Sigmoid colon (tissue), 7 donors: ENCODE results near the gene ARMC12. TPM values are rescaled to one million over a fixed set of nuclear protein-coding genes. Genes with fewer than 3 reads are reported as not detected.

Experiments
- DNase-seq: peaks from one replicate; pipeline ENCODE4 v3.0.0-alpha.2; 2019
- H3K27ac ChIP-seq, 4 donors: fragments of 200-600 bp; sonication (generic); one replicate each; pipeline ENCODE4 v1.5.1; 2016 to 2019; ENCODE audit warnings: mild to moderate bottlenecking in 1 of 4
- H3K27me3 ChIP-seq, 3 donors: fragments of 200-600 bp; sonication (generic); one replicate each; pipeline ENCODE4 v1.5.1; 2019; ENCODE audit warnings: mild to moderate bottlenecking in 1 of 3
- H3K36me3 ChIP-seq, 4 donors: fragments of 200-600 bp; sonication (generic); one replicate each; pipeline ENCODE4 v1.5.1; 2016 to 2019
- H3K4me1 ChIP-seq, 4 donors: fragments of 200-600 bp; sonication (generic); one replicate each; pipeline ENCODE4 v1.5.1; 2017 to 2019
- H3K4me3 ChIP-seq, 4 donors: fragments of 200-600 bp; sonication (generic); one replicate each; pipeline ENCODE4 v1.5.1; 2017 to 2019; ENCODE audit warnings: mild to moderate bottlenecking in 2 of 4, moderate library complexity in 1 of 4
- H3K9me3 ChIP-seq, 4 donors: fragments of 200-600 bp in 3 of 4; sonication (generic) in 3 of 4; one replicate each; pipeline versions ENCODE4 v1.5.1 to v1.6.1; 2013 to 2019
- EP300 ChIP-seq, 4 donors: sonication (generic); formaldehyde crosslinking; IDR thresholded peaks; one replicate each; pipeline ENCODE4 v1.6.1; 2017; ENCODE audit warnings: antibody characterized with exemption in 4 of 4
- POLR2A ChIP-seq, 2 donors: fragments of 450-650 bp; IDR thresholded peaks; one replicate each; pipeline ENCODE4 v1.6.1; 2016; ENCODE audit warnings: antibody characterized with exemption in 2 of 2, mild to moderate bottlenecking in 2 of 2, moderate library complexity in 2 of 2
- POLR2AphosphoS5 ChIP-seq, 4 donors: sonication (generic); formaldehyde crosslinking; IDR thresholded peaks; one replicate each; pipeline ENCODE4 v1.6.1; 2017; ENCODE audit warnings: antibody characterized with exemption in 4 of 4
- WGBS, 2 donors: extraction: QIAGEN DNeasy Blood & Tissue Kit; methylation state at CpG; one replicate each; pipeline ENCODE4 v1.1.7; 2013; 5-methylcytosine and 5-hydroxymethylcytosine counted together
- intact Hi-C: fragments of 100-400 bp; cut with DNase I; formaldehyde crosslinking; loops from one replicate; pipeline ENCODE4 v1.15.1; 2023
- polyA plus RNA-seq, 3 donors: library from polyadenylated mRNA; stranded (reverse); fragments of 200-250 nt; gene quantifications; one replicate each; pipeline ENCODE4 v1.2.3, GENCODE V29; 2013
- total RNA-seq, 4 donors: library from RNA; depleted of rRNA; stranded (reverse); fragments of >200 nt; gene quantifications; one replicate each; pipeline ENCODE4 v1.1.0, GENCODE V29; 2016
- TF ChIP-seq, protein P1 (sequence below), 4 experiments: fragments of 450-650 bp in 3 of 4; fragments of 200-600 bp in 1 of 4; IDR thresholded peaks; one replicate each; pipeline ENCODE4 v1.5.1; 2016 to 2019; ENCODE audit warnings: antibody characterized with exemption in 4 of 4, mild to moderate bottlenecking in 3 of 4, moderate library complexity in 2 of 4
- donor health status: healthy with polysubstance abuse.
- donor health status: Bipolar disorder and iron deficiency.
- donor health status: healthy.

The ARMC12 gene
- total and polyA plus RNA-seq, 7 donors: 0.49 to 5.0 (median 0.86) TPM; not detected in 3

DNA sequence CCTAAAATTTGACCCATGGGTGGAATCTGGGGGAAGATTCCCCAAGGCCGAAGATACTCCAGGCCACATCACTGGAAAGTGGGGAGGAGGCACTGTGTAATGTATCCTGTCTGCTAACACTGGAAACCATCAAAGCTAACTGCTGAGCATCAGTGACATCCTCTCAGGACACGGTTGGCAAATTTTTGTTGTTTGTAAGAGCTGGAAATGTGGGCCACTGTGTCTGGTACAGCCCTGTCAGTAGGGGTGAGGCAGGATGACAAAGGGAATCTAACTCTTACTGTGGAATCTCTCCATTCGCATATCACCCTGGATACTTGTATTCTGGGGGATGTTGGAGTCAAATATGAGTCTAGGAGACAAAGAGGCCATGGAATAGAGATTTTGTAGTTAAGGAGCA is 22.6 kb downstream of the ARMC12 start:
- TF ChIP-seq POLR2AphosphoS5 (IDR thresholded peaks at IDR 0.05) (no peak), EP300 (IDR thresholded peaks at IDR 0.05) (no peak), POLR2A (IDR thresholded peaks at IDR 0.05) (no peak)
- TF ChIP-seq, protein P1, sequence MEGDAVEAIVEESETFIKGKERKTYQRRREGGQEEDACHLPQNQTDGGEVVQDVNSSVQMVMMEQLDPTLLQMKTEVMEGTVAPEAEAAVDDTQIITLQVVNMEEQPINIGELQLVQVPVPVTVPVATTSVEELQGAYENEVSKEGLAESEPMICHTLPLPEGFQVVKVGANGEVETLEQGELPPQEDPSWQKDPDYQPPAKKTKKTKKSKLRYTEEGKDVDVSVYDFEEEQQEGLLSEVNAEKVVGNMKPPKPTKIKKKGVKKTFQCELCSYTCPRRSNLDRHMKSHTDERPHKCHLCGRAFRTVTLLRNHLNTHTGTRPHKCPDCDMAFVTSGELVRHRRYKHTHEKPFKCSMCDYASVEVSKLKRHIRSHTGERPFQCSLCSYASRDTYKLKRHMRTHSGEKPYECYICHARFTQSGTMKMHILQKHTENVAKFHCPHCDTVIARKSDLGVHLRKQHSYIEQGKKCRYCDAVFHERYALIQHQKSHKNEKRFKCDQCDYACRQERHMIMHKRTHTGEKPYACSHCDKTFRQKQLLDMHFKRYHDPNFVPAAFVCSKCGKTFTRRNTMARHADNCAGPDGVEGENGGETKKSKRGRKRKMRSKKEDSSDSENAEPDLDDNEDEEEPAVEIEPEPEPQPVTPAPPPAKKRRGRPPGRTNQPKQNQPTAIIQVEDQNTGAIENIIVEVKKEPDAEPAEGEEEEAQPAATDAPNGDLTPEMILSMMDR (IDR thresholded peaks at IDR 0.05): no peak
- Histone ChIP-seq H3K27me3 (peaks cover 2 to 58% (median 31%) of the 10 kb centered on the region in 3 donors), H3K9me3 (no peaks in the 10 kb centered on the region), H3K4me3 (no peak overlapping the region), H3K27ac (no peak overlapping the region), H3K4me1 (no peaks in the 10 kb centered on the region), H3K36me3 (no peaks in the 10 kb centered on the region)
- DNase-seq: no peak
- WGBS, 2 donors: 73 to 86% methylated on average over 3 of the region's 3 CpGs
- intact Hi-C loops: no loop called here

DNA sequence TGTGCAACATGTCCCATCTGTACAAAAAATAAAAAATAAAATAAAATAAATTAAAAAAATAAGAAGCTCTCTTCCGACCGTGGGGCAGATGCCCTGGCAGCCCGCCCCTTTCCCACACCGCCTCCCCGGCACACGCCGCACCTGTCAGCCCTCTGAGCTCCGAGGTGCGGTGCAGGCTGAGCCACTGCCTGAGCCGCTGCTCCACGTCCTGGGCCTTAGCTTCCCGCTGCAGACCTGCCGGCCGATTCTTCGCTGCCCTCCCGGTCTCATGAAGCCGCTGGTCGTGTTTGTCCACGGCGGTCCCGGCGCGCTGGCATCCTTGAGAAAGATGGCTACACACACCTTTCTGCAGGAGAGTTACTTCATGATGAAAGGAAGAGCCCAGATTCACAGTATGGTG is 28.9 kb downstream of the ARMC12 start:
- TF ChIP-seq, protein P1 (IDR thresholded peaks at IDR 0.05): no peak
- TF ChIP-seq POLR2AphosphoS5 (IDR thresholded peaks at IDR 0.05): no peak
- TF ChIP-seq EP300 (IDR thresholded peaks at IDR 0.05): no peak
- TF ChIP-seq POLR2A (IDR thresholded peaks at IDR 0.05): no peak
- Histone ChIP-seq H3K4me1 (no peaks in the 10 kb centered on the region), H3K4me3 (no peak overlapping the region), H3K27ac (no peak overlapping the region), H3K36me3 (no peaks in the 10 kb centered on the region), H3K9me3 (no peaks in the 10 kb centered on the region), H3K27me3 (peaks cover 2 to 42% (median 33%) of the 10 kb centered on the region in 3 donors)
- no peak for DNase-seq
- intact Hi-C loops: no loop called here
- 83 to 89% methylated on average over 23 of the region's 23 CpGs for WGBS, 2 donors

DNA sequence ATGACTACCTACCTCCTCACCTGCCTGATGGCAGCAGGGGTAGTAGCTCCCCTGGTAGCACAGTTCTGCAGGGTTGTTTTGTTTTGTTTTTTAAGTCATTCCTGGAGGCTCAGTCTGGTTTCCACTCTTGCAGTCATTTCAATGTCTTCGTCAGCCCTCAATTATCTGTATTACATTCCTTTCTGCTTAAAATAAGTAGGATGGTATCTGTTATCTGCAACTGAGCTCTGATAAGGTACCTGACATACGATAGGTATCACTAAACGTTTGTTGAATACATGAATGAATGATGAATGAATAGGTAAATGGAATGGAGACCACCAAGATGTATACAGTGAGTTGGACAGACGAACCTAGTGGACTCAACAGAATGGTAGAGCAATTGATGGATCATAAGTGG is 32.4 kb downstream of the ARMC12 start:
- DNase-seq: no peak
- no peaks in the 10 kb centered on the region for H3K4me1 ChIP-seq
- H3K36me3 ChIP-seq: no peaks in the 10 kb centered on the region
- H3K27me3 ChIP-seq: peaks cover 0 to 18% (median 6%) of the 10 kb centered on the region in 3 donors
- 82 to 90% methylated on average over 4 of the region's 4 CpGs for WGBS, 2 donors
- H3K9me3 ChIP-seq: no peaks in the 10 kb centered on the region
- H3K4me3 ChIP-seq: no peak overlapping the region
- TF ChIP-seq, protein P1 (IDR thresholded peaks at IDR 0.05): no peak
- TF ChIP-seq EP300 (IDR thresholded peaks at IDR 0.05) (no peak), POLR2A (IDR thresholded peaks at IDR 0.05) (no peak), POLR2AphosphoS5 (IDR thresholded peaks at IDR 0.05) (no peak)
- intact Hi-C loops: no loop called here
- H3K27ac ChIP-seq: no peak overlapping the region

DNA sequence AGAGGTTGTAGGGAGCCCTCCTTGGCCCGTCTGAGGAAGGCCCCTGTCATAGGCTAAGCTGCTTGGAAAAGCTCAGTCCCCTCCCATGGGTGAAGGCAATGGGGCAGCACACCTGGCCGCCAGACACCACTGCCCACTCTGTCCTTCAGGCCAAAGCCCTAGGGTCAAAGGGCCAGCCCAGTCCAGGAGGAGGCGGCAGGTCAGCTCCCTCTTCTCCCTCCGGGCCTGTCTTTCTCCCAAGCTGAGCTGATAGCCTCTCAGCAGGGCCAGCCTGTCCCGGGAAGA is 34.5 kb downstream of the ARMC12 start:
- Histone ChIP-seq H3K4me1 (peaks cover 0 to 5% (median under 1%) of the 10 kb centered on the region in 4 donors), H3K36me3 (no peaks in the 10 kb centered on the region), H3K9me3 (no peaks in the 10 kb centered on the region), H3K27me3 (peaks cover 4 to 26% (median 6%) of the 10 kb centered on the region in 3 donors), H3K4me3 (no peak overlapping the region), H3K27ac (no peak overlapping the region)
- DNase-seq: no peak
- 67 to 80% methylated on average over 5 of the region's 5 CpGs for whole genome bisulfite sequencing, 2 donors
- TF ChIP-seq, protein P1 (IDR thresholded peaks at IDR 0.05): no peak
- TF ChIP-seq POLR2A (IDR thresholded peaks at IDR 0.05): no peak
- no peak for TF ChIP-seq POLR2AphosphoS5 (IDR thresholded peaks at IDR 0.05)
- TF ChIP-seq EP300 (IDR thresholded peaks at IDR 0.05): no peak
- intact Hi-C loops: no loop called here

DNA sequence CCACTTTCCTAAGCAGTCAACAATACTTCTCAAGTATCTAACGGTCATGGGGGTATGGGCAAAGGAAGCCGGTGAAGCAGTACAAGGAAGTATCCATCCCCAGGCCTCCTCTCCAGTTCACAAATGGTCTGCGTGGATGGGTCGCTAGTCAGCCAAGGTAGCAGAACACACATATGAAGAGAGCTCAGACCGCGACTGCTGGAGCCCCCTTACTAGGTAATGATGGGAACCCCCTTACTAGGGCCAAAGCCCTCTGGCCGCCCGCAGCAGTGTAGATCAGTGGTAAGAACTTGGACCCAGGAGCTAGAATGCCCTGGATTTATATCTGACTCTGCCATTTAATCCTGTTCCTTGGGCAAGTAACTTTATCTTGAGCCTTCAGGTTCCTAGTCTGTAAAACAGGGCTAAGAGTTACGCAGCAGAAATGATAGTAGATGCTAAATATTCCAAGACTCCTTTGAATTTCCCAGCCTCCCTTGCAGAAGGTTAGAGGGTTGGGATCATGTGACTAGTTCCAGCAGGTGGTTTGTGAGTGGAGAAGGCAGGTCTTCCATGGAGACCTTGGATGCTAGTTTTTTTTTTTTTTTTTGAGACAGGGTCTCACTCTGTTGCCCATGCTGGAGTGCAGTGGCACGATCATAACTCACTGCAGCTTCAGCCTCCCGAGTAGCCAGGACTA is 37.4 kb downstream of the ARMC12 start:
- Histone ChIP-seq H3K27me3 (peaks cover 14 to 47% (median 14%) of the 10 kb centered on the region in 3 donors), H3K27ac (no peak overlapping the region), H3K4me1 (peaks cover 0 to 12% (median 6%) of the 10 kb centered on the region in 4 donors), H3K4me3 (no peak overlapping the region), H3K36me3 (no peaks in the 10 kb centered on the region), H3K9me3 (no peaks in the 10 kb centered on the region)
- DNase-seq: no peak
- TF ChIP-seq, protein P1 (IDR thresholded peaks at IDR 0.05): no peak
- TF ChIP-seq POLR2AphosphoS5 (IDR thresholded peaks at IDR 0.05): no peak
- no peak for TF ChIP-seq POLR2A (IDR thresholded peaks at IDR 0.05)
- no peak for TF ChIP-seq EP300 (IDR thresholded peaks at IDR 0.05)
- 84 to 91% methylated on average over 11 of the region's 11 CpGs for WGBS, 2 donors
- intact Hi-C loops: no loop called here
